ENCODE results near the gene TMEM269. TPM values are rescaled to one million over a fixed set of nuclear protein-coding genes. Genes with fewer than 3 reads are reported as not detected.

The TMEM269 gene
- total and polyA plus RNA-seq, 10 of the 15 experiments (the other 5 are each of a cell fraction or from before 2014, with no cell fraction given), result 0.02 to 0.26 (median 0.06) TPM; not detected in 2

DNA sequence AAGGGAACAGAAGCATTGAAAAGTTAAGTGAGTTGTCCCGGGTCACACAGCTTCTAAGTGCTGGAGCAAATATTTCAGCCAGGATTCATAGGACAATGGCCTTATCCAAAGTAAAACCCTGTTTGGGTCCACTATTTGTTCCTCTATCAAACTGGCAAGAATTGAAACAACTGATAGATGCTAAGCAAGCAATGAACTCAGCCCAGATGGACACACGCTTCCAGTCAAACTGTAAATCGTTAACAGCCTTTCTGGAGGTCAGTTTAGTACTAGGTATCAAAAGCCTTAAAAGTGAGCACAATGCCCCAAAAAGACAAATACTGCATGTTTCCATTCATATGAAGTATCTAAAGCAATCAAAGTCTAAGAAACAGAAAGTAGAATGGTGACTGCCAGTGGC, 33.2 kb downstream of the TMEM269 start (continued):
- no peak for TF ChIP-seq IRF4 (IDR thresholded peaks at IDR 0.05; ENCODE audit: low read depth, low read length)
- no peak for TF ChIP-seq ZBED1 (IDR thresholded peaks at IDR 0.05; ENCODE audit: borderline replicate concordance)
- no peak for TF ChIP-seq CHD1 (IDR thresholded peaks at IDR 0.05; ENCODE audit: low read depth, low read length)
- no peak for TF ChIP-seq HDAC2 (IDR thresholded peaks at IDR 0.05)
- TF ChIP-seq, protein P1, sequence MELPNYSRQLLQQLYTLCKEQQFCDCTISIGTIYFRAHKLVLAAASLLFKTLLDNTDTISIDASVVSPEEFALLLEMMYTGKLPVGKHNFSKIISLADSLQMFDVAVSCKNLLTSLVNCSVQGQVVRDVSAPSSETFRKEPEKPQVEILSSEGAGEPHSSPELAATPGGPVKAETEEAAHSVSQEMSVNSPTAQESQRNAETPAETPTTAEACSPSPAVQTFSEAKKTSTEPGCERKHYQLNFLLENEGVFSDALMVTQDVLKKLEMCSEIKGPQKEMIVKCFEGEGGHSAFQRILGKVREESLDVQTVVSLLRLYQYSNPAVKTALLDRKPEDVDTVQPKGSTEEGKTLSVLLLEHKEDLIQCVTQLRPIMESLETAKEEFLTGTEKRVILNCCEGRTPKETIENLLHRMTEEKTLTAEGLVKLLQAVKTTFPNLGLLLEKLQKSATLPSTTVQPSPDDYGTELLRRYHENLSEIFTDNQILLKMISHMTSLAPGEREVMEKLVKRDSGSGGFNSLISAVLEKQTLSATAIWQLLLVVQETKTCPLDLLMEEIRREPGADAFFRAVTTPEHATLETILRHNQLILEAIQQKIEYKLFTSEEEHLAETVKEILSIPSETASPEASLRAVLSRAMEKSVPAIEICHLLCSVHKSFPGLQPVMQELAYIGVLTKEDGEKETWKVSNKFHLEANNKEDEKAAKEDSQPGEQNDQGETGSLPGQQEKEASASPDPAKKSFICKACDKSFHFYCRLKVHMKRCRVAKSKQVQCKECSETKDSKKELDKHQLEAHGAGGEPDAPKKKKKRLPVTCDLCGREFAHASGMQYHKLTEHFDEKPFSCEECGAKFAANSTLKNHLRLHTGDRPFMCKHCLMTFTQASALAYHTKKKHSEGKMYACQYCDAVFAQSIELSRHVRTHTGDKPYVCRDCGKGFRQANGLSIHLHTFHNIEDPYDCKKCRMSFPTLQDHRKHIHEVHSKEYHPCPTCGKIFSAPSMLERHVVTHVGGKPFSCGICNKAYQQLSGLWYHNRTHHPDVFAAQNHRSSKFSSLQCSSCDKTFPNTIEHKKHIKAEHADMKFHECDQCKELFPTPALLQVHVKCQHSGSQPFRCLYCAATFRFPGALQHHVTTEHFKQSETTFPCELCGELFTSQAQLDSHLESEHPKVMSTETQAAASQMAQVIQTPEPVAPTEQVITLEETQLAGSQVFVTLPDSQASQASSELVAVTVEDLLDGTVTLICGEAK (IDR thresholded peaks at IDR 0.05; ENCODE audit: borderline replicate concordance), result no peak

DNA sequence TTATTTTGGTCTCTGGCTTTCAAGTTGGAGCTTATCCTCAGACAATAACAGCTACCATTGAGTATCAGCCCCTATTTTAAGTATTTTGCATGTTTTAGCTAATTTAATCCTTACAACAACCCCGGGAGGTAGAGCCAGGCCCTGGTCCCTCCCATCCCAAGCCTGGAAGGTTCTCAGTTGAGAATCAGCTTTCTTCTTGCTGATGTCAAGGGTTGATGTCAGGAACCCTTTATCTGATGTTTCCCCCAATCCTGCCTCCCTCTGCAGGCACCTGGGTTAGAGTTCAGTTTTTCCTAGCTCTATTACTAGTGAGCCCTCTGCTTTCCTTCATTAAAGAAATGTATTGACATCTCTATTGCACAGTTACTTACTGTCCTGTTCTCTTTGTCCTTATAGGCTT, 36.0 kb downstream of the TMEM269 start:
- SMC1A ChIA-PET (ENCODE audit: uncharacterized antibody, unreplicated experiment), result interaction anchor here (0.6 to 1.7 kb wide), 6 partner anchors 8 to 27 kb away, joined by 3 to 7 read pairs (median 4); partner anchors contain the start of gene ZNF691
- no TSS peak for BruUV-seq (replicated peaks)
- POLR2A ChIA-PET, result interaction anchor here (0.9 to 1.7 kb wide), 4 partner anchors 13 to 54 kb away, joined by 3 to 8 read pairs (median 6); partner anchors contain the start of genes C1orf50, P3H1 and ZNF691
- H3K4me3 ChIP-seq, result no peak overlapping the region
- H3K27ac ChIP-seq (ENCODE audit: control insufficient read depth, insufficient read depth), result no peak overlapping the region
- DNase-seq (ENCODE audit: low read depth, low spot score) (no peak), ATAC-seq (no peak), FAIRE-seq (no peak)
- H3K9me3 ChIP-seq (replicated peaks; ENCODE audit: control insufficient read depth, insufficient read depth, low read length), result no peaks in the 10 kb centered on the region
- H2AFZ ChIP-seq (ENCODE audit: control insufficient read depth, low read depth, low read length), result no peak overlapping the region
- no peak overlapping the region for H3K4me2 ChIP-seq (ENCODE audit: control insufficient read depth, insufficient read depth)
- H3K36me3 ChIP-seq (ENCODE audit: control insufficient read depth in 2 of 2, insufficient read depth in 2 of 2, low read length in 1 of 2), result no peaks in the 10 kb centered on the region
- H3K9ac ChIP-seq (ENCODE audit: control insufficient read depth, insufficient read depth, low read length), result no peak overlapping the region
- 33% methylated on average over 1 of the region's 1 CpG for WGBS (ENCODE audit: insufficient coverage, insufficient replicate concordance, low lambda C conversion rate, missing lambda C conversion rate)
- H4K20me1 ChIP-seq (ENCODE audit: control insufficient read depth, insufficient read depth), result no peaks in the 10 kb centered on the region
- no peaks in the 10 kb centered on the region for H3K27me3 ChIP-seq (replicated peaks in 1 of 2; ENCODE audit: control insufficient read depth in 2 of 2, insufficient read depth in 2 of 2, low read length in 1 of 2)
- intact Hi-C loops (cut with micrococcal nuclease; ENCODE audit: unreplicated experiment) (no loop called here), in situ Hi-C loops (cut with MboI) (no loop called here)
- CTCF ChIA-PET, result interaction anchor here (0.6 to 3.5 kb wide), 5 partner anchors 13 to 986 kb away, joined by 3 to 16 read pairs (median 6); partner anchors contain the start of gene ZNF691
- RAD21 ChIA-PET (ENCODE audit: unreplicated experiment), result interaction anchor here (0.8 to 1.9 kb wide), 3 partner anchors 19 to 92 kb away, joined by 3 to 7 read pairs (median 4); partner anchors contain the start of gene ZNF691
- peaks cover 4% of the 10 kb centered on the region; the same call in 1 of the 2 replicates for H3K4me1 ChIP-seq (ENCODE audit: control insufficient read depth, insufficient read depth, low read length)
- TF ChIP-seq BACH1 (IDR thresholded peaks at IDR 0.05; ENCODE audit: borderline replicate concordance), result no peak
- no peak for TF ChIP-seq TCF7 (IDR thresholded peaks at IDR 0.05; ENCODE audit: borderline replicate concordance)
- no peak for TF ChIP-seq IRF4 (IDR thresholded peaks at IDR 0.05; ENCODE audit: low read depth, low read length)
- no peak for TF ChIP-seq PAX8 (IDR thresholded peaks at IDR 0.05)
- peaks cover 2% of the 10 kb centered on the region; the same call in 1 of the 2 replicates for H3K79me2 ChIP-seq (ENCODE audit: control insufficient read depth, insufficient read depth, low read length)

All from GM12878 (cell line).